ENCODE data around the gene PALM.

DNA sequence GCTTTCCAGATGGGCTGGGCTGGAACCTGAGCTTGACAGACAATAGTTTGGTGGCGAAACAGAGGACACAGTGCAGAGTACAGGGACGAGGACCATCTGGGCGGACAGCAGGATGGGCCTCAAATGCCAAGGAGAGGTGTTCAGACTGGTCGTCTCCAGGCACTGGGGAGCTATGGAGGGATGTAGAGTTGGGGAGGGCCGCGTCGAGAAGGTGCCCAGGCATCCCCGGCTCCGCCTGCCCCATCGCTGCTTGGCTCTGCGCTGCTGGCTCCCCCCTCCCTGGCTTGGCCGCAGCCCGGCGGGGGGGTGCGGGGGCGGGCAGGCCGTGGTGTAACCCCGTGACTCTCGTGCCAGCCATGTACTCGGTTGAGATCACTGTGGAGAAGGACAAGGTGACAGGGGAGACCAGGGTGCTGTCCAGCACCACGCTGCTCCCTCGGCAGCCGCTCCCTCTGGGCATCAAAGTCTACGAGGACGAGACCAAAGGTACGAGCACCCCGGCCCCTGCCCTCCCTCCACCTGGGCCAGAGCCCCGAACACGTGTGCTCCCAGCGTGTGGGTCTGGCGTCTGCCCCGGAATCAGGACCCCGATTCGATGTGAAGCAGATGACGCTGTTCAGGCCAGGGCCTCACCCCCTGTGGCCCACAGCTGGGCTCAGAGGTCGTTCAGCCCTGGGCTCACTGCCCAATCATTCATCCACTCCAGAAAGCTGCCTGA, 31.4 kb downstream of the PALM start:
- TF ChIP-seq, protein P1, sequence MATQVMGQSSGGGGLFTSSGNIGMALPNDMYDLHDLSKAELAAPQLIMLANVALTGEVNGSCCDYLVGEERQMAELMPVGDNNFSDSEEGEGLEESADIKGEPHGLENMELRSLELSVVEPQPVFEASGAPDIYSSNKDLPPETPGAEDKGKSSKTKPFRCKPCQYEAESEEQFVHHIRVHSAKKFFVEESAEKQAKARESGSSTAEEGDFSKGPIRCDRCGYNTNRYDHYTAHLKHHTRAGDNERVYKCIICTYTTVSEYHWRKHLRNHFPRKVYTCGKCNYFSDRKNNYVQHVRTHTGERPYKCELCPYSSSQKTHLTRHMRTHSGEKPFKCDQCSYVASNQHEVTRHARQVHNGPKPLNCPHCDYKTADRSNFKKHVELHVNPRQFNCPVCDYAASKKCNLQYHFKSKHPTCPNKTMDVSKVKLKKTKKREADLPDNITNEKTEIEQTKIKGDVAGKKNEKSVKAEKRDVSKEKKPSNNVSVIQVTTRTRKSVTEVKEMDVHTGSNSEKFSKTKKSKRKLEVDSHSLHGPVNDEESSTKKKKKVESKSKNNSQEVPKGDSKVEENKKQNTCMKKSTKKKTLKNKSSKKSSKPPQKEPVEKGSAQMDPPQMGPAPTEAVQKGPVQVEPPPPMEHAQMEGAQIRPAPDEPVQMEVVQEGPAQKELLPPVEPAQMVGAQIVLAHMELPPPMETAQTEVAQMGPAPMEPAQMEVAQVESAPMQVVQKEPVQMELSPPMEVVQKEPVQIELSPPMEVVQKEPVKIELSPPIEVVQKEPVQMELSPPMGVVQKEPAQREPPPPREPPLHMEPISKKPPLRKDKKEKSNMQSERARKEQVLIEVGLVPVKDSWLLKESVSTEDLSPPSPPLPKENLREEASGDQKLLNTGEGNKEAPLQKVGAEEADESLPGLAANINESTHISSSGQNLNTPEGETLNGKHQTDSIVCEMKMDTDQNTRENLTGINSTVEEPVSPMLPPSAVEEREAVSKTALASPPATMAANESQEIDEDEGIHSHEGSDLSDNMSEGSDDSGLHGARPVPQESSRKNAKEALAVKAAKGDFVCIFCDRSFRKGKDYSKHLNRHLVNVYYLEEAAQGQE (IDR thresholded peaks at IDR 0.05; ENCODE audit: insufficient read depth in 1 of 2, low read depth in 2 of 2, low read length in 2 of 2), result no peak
- TF ChIP-seq TAF1 (IDR thresholded peaks at IDR 0.05; ENCODE audit: borderline replicate concordance, insufficient read depth, low read length), result no peak
- TF ChIP-seq SIN3A (IDR thresholded peaks at IDR 0.05; ENCODE audit: borderline replicate concordance, insufficient read depth, low read length), result no peak

All from PFSK-1 (cell line).